H4 (cell line): Measurements from ENCODE around the gene TNFRSF14. TPM values are rescaled to one million over a fixed set of nuclear protein-coding genes. Genes with fewer than 3 reads are reported as not detected.
"Not testable (repeated sequence)": the region's sequence is repeated elsewhere in the genome, so short reads cannot be mapped to it uniquely, and the experiment has no call there.

Experiments
- DNase-seq: peaks from one replicate; pipeline ENCODE4 v3.0.0-alpha.2; 2015; ENCODE audit warnings: low spot score
- total RNA-seq: library from RNA; depleted of rRNA; stranded (reverse); fragments of >200 nt; shearing (Covaris generic); gene quantifications from 2 replicates; pipeline ENCODE4 v1.2.3, GENCODE V29; 2014

Gene TNFRSF14
- total RNA-seq, 1 experiment from 2014 or later, result 9.1 TPM

GRCh38 chr1:2538376-2538775 lies 17.8 kb upstream of the TNFRSF14 start:
- DNase-seq, result no peak

- no peak for DNase-seq
These were observed 17.3 kb upstream of the TNFRSF14 start for GRCh38 chr1:2538872-2539271.

GRCh38 chr1:2539312-2539907 lies 16.8 kb upstream of the TNFRSF14 start:
- DNase-seq, result no peak

- no peak for DNase-seq
These were observed 15.2 kb upstream of the TNFRSF14 start for GRCh38 chr1:2540816-2541492.

GRCh38 chr1:2541619-2542245 lies 14.4 kb upstream of the TNFRSF14 start:
- no peak for DNase-seq

DNA sequence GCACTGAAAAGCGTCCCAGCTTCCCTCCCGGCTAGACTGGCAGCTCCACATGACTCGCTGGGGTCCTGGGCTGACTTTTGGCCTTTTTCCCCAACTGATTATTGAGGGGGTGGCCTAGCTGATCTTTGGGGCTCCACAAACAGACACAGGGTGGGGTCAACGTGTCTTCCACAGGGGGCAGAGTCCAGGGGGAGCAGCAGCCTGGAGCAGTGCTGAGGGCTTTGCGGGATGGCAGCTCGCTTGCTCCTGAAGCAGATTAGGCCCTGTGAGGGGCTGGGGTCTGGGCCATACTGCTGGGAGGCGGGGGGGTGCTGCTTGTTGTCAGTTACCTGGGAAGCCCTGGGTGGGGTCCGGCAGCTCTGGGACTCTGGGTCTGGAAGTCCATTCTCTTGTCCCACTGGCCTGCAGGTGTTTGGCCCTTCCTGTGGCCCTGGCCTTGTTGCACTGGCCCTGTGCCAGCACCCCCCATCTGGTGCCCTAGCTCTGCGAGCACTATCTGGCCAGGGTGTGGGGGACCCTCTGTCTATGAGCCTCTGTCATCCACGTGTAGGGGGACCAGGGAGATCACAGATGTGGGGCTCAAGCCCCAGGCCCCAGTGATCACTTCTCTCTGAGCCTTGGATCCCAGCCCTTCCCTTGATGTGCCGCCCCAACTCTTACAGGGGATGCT lies 13.8 kb upstream of the TNFRSF14 start:
- DNase-seq, result no peak

DNA sequence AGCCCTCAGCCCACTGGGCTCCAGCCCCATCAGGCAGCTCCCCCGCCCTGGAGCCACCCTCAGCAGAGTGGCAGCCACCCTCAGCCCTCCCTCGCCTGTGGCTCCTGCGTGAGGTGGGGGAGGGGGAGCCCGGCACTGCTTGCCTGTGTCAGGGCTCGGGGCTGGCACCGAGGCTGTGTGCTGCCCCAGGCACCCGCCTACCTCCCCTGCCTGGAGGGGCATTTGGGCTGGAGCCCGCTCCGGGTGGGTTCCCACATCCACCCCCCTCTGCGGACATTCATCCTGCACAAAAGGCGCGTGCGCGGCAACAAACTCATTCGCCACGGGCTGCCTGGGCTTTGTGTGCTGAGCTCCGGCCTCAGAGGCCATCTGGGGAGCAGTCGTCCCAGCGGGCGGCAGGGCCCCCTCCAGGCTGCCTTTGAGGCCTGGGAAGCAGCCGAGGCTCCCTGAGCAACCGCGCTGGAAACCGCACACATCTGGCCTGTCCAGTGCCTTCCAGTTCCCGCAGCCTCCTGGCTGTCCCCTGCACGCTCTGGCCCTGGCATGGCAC lies 12.6 kb upstream of the TNFRSF14 start:
- no peak for DNase-seq

DNA sequence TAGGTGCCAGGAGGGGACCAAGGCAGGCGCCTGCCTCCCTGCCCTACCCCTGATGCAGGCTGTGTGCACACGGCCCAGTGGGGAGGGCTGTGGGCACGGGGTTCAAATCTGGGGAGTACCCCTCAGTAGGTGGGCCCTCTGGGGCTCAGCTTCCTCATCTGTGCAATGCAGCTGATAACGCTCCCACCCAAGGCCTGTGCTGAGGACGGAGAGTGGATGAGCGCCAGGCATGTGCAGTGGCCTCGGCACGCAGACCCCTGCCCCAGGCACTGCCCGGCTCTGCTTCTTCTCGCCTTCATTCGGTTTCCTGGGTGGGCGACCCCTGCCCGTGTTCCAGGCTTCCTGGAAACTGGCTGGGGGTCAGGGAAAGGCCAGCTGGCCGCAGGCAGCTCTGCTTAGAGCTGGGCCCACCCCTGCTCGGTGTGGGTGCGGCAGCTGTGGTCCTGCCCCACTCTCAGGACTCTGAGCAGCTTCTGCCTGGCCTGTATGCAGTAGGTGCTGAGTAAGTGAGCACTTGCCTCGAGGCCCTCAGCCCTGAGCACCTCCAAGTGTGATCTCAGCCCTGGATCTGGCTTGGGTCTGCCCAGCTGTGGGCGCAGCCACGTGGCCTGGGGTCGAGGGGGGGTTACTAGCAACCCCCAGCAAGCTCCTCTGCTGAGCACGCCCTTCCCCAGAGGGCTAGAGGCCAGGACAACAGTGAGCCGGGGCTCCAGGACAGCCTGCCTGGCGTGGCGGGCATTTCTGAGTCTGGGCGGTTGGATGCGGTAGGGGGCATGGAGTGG lies 11.9 kb upstream of the TNFRSF14 start:
- DNase-seq, result no peak

DNA sequence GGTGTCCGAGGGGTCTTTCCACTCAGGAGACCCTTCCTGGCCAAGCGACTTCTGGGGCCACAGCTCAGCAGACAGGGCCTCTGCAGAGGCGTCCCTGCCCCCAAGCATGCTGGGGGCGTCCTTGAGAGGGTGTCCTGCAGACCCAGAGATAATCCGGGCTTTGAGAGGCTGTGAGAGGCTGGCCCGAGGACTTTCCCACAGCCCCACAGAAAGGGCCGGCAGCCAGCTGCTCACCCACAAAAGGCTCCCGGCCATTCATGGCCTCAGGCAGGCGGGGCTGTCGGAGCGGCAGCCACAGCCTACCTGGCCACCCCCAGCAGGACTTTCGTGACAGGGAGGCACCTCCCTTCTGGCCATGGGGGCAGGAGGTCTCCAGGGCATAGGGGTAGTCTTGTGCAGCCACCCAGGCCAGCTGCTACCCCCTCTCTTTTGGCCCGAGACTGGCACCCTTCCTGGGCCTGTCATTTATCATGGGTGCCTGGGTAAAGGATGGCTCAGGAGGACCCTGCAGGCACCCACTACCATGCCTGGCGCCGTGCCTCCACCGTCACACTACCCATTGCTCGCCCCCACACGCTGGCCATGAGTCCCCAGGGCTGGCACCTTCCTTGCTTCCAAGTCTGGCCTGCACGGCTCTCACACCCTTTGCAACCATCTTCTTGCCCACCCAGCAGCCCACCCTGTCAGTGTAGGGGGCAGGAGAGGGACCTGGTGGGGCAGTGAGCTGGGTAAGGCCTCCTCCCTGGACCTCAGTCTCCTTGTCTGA lies 11.1 kb upstream of the TNFRSF14 start:
- no peak for DNase-seq

- peak; percentile 67 for DNase-seq
These were observed 10.2 kb upstream of the TNFRSF14 start for GRCh38 chr1:2545754-2546514.

- DNase-seq, result peak; percentile 55
These were observed 9.5 kb upstream of the TNFRSF14 start for GRCh38 chr1:2546515-2547209.

DNA sequence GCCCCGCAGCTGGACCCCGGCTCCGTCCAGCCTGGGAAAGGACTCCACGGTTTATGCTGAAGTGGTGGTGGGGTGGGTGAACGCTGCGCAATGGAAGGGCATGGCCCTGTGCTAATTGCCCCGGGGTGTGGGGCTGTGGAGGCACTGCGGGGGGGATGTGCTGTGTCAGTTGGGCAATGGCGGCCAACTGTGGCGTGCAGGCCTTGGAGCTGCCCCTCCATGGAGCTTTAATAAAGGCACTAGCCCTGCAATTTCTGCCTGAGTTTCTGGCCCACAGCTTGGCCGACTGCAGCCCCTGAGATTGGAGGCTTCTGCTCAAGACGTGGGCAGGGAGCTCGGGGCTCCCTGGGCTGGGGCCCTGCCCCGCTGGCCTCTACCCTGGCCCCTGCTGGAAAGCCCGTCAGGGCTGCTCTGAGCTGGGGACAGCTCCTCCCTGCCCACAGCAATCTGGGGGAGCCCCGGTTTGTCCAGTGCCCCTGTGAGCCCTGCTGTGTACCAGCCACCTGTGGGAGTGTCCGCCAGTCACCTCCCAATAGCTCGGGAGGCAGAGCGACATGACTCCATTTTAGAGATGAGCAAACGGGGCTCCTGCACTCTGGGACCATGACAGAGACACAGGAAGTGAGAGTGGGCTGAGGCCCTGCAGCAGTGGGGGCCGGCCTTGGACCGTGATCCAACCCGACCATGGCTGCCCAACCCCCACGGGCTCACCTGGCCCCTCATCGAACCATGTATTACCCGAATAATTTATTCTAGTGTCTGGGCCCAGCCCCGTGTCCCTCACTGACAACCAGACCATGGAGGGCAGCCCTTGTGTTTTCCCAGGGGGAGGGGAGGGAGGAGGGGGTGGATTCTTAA lies 8.7 kb upstream of the TNFRSF14 start:
- no peak for DNase-seq

DNA sequence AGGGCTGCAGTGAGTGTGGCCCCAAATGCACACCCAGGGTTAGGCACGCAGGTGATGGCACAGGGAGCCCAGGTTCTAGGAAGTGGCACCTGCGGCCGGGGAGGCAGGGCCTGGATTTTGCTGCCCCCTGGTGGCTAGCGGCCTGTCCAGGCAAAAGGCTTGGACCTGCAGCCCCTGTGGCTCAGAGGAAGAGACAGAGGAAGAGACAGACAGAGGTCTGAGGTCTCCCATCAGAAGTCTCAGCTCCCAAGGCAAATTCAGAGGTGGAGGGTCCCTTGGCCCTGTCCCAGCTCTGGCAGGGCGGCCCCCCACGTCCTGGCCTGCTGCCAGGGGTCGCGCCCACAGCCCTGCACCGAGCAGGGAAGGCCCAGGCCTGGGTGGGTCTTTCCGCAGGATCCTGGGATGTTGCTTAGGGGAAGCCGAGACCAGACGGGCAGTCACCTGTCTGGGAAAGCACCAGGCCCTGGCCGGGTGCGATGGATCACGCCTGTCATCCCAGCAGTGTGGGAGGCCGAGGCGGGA lies 8.0 kb upstream of the TNFRSF14 start:
- peak; percentile 55 for DNase-seq

DNA sequence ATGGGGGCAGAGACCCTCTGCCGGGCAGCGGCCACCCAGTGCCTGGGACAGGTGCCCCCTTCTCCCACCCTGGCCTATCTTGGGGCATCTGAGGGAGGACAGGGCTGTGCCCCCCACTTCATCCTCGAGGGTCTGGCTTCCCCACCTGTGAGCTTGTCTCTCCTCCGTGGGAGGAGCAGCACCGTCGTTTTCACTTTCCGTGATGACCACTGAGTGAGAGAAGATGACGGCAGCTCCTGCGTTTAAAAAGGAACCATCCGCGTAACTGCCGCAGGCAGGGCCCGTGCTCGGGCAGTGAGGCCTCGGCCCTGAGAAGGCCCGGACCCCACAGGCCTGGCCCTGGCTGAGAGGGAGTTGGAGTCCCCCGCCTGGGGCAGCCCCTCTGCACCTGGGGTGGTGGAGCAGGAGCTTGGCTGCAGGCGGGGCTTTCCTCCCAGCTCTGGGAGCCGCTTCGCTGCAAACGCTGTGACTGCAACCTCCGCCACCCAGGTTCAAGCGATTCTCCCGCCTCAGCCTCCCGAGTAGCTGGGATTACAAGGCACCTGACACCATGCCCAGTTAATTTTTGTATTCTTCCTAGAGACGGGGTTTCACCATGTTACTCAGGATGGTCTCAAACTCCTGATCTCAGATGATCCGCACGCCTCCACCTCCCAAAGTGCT lies 6.7 kb upstream of the TNFRSF14 start:
- DNase-seq, result not testable (repeated sequence)

- DNase-seq, result not testable (repeated sequence)
These were observed 5.8 kb upstream of the TNFRSF14 start for GRCh38 chr1:2550309-2550861.

GRCh38 chr1:2551544-2551943 lies 4.6 kb upstream of the TNFRSF14 start:
- not testable (repeated sequence) for DNase-seq

GRCh38 chr1:2552189-2552588 lies 4.0 kb upstream of the TNFRSF14 start:
- no peak for DNase-seq
